C4-2B (cell line): ENCODE measurements around the gene ZMYND10.

ENCODE experiments used
- ZFX ChIP-seq: fragments of 450-650 bp; IDR thresholded peaks from 2 replicates; pipeline ENCODE4 v1.6.1; 2017
- TF ChIP-seq, protein P1 (sequence below): fragments of 450-650 bp; conservative IDR thresholded peaks from 2 replicates; pipeline ENCODE4 v1.5.1; 2017; ENCODE audit warnings: mild to moderate bottlenecking

DNA sequence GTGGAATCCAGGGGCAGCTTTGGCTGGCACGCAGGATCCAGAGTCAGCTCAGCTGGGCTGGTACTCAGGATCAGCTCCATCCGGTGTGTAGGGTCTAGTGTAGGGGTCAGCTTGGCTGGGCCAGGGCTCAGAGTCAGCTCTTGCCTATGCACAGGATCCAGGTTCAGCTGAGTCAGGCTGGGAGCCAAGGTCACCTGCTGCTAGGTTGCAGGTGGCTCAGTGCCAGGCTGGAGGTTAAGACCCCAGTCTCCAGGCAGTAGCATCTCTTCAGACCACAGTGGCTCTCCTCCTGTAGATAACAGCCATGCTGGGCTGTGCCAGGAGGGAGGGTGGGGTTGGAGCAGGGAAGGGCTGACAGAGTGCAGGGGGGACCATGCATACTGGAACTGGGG, 48.2 kb downstream of the ZMYND10 start:
- TF ChIP-seq, protein P1, sequence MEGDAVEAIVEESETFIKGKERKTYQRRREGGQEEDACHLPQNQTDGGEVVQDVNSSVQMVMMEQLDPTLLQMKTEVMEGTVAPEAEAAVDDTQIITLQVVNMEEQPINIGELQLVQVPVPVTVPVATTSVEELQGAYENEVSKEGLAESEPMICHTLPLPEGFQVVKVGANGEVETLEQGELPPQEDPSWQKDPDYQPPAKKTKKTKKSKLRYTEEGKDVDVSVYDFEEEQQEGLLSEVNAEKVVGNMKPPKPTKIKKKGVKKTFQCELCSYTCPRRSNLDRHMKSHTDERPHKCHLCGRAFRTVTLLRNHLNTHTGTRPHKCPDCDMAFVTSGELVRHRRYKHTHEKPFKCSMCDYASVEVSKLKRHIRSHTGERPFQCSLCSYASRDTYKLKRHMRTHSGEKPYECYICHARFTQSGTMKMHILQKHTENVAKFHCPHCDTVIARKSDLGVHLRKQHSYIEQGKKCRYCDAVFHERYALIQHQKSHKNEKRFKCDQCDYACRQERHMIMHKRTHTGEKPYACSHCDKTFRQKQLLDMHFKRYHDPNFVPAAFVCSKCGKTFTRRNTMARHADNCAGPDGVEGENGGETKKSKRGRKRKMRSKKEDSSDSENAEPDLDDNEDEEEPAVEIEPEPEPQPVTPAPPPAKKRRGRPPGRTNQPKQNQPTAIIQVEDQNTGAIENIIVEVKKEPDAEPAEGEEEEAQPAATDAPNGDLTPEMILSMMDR, result no peak
- no peak for TF ChIP-seq ZFX
